Pulmonary artery endothelial cell (primary cell): ENCODE data around the gene PDGFRB. TPM values are rescaled to one million over a fixed set of nuclear protein-coding genes. Genes with fewer than 3 reads are reported as not detected.

Source experiments
- DNase-seq: peaks from one replicate; pipeline ENCODE4 v3.0.0-alpha.2; 2011; ENCODE audit warnings: low read depth, low spot score
- total RNA-seq: library from RNA; depleted of rRNA; stranded (reverse); fragments of >200 nt; gene quantifications from 2 replicates; pipeline ENCODE4 v1.2.3, GENCODE V29; 2014

The PDGFRB gene
- total RNA-seq, 1 donor from 2014 or later, result 0.07 TPM

DNA sequence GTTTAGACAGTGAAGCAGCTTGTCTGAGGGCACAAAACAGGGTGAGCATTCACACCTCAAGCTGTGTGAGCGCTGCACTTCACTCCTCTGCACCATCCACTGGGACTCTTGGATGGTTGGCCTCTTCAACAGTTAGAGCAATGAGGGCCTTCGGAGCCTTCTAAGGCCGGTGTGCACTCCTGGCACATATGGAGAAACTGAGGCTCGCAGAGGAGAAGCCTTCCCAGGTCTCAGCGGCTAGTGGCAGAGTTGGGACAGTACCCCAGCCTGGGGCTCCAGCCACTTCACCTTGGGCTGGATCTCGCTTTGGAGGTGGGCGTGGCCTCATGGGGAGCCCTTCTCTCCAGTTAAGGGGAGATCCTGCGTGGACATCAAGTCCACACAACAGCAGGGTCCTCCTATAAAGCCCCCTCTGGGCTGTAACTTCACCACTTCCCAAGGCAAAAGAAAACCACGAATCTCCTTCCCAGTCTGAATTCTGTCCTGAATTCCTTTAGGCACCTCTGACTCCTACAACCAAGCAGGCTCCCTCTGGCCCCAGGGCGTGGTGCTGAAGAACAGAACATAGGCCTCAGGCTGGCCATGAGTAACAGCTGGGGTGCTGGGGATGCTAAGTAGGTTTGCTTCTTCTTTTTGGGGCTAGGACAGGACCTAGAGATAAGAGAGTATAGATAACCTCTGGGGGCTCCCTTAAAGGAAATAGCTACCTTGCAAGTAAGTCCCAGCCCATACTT is 38.8 kb downstream of the PDGFRB start:
- DNase-seq, result no peak

GRCh38 chr5:150114773-150115408 is 40.8 kb downstream of the PDGFRB start:
- DNase-seq, result no peak

DNA sequence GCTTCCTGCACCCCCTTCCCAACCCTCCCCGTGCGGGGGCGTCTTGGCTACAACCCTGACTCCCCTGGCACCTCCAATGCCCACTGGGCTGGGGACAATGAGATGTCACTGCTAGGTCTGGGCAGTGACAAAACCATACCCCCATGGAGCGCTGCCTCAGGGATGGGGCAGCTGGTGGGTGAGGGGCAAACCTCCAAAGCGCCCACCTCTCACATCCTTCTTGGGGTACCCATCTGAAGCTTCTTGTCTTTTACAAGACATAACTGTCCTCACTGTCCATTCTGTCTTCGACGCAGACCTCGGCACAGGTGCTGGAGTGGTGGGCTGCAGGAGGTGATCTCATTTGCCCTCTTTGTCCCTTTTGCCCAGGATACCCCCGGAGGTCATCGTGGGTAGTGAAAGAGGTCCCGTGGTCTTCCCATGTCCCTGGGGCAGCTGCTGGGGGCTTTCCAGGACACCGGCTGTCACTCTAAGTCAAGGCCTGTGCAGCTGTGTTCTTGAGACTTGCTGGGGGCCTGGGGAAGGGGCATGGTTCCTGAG is 41.5 kb downstream of the PDGFRB start:
- no peak for DNase-seq

- no peak for DNase-seq
Observed at GRCh38 chr5:150113047-150113744, 42.4 kb downstream of the PDGFRB start.

DNA sequence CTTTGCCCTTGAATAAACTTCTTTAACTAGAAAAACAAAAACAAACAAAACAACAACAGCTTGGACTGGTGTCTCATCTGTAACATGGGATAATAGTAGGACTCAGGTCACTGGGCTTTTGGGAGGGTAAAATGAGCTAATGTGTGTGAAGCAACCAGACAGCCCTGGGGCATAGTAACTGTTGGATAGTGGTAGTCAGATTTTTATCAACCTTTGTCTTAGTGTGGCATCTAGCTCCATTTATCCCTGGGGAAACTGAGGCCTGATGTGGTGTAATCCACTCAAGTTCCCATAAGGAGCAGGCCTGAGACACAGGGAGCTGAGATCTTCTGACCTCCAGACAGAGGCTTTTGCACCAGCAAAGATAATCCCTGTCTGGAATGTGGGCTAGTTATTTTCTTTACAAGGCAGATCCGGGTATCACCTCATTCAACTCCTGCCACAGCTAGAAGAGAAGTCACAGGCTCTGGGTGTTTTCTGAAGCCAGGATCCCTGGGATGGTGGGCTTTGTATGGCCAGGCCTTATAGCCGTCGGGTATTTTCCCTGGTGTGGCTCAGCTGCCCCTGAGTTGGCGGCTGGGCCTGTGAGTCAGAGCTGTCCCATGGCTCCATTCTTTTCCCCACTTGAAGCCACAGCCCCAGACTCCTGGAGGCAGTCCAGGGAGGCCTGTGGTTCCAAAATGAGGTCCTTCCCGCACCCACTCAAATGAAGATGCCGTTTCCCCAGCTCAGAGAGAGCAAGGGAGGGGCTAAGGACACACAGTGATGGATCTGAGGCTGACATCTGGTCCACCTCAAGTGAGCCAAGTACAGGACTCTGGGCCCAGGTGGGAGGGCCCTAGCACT is 43.2 kb downstream of the PDGFRB start:
- DNase-seq, result no peak

- DNase-seq, result no peak
Observed at GRCh38 chr5:150111122-150111521, 44.5 kb downstream of the PDGFRB start.

DNA sequence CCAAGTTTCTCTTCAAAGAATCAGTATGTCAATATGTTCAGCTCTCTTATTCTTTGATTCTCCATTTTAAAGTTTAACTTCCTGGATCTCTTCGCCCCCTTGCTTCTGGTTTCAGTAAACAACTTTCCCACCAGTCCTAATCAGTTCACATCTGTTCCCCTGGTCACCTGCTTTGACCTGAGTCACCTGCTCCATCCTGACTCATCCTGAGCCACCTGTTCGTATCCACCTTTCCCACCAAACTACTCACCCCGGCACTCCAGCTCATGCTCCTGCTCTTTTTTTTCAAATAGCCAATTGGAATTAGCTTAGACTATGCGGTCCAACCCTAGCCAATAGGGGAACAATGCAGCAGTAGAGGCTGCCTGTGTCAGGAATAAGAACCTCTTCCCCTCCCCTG is 45.7 kb downstream of the PDGFRB start:
- no peak for DNase-seq

DNA sequence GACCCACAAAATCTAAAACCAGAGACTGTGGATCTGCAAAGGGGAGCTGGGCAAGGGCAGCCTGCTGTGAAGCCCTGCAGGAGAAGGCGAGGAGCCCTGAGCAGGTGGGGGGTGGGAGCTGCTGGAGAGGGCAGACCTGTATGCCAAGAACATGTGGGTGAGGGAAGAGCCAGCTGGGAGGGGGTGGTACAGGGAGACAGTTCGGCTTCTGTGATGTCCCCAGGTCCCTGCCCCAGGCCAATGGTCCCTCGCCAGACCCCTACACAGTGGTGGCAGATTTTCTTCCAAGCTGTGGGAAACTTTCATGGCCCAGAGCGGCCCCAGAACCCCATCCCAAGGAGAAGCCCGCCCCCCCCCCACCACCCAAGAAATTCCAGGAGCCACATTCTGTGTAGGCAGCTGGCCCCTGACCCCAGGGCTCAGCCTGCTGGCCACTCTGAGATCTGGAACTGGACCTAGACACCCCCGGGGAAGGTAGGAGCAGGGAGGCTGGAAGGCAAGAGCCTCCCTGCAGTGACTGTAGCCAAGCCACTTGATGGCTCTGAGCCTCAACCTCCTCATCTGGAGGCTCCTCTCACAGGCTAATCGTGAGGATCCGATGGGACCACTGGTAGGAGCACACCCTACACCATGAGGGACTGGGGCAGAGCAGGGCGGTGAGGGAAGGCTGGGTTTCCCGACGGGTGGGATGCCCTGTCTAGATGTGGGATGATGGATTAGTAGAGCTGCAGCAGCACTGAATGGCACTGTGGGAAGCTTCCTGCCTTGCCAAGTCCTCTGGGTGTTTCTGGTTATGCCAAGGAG is 46.7 kb downstream of the PDGFRB start:
- no peak for DNase-seq

DNA sequence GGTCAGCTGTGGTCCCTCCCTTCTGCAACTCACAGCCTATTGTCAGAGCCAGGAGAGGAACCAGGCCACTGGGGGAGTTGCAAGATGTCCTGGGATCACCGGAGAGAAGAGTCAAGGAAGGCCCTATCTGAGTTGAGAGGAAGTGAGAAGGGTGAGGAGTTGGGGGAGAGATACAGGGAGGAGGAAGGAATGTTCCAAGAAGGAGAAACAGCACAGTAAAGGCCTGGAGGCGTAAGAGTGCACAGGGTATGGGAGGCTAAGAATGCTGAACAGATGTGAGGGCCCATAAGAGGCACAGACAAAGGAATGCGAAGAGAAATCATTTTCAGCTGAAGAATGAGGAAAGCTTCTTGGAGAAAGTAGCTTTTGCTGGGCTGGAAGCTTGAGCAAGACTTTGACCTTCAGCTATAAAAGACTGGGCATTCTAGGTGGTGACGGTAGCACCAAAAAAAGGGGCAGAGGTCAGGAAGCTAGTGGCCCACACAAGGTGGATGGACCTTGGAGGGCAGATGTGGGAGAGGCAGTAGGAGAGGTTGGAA is 47.7 kb downstream of the PDGFRB start:
- no peak for DNase-seq

- no peak for DNase-seq
Observed at GRCh38 chr5:150106674-150107426, 48.8 kb downstream of the PDGFRB start.

GRCh38 chr5:150105928-150106615 is 49.6 kb downstream of the PDGFRB start:
- no peak for DNase-seq

DNA sequence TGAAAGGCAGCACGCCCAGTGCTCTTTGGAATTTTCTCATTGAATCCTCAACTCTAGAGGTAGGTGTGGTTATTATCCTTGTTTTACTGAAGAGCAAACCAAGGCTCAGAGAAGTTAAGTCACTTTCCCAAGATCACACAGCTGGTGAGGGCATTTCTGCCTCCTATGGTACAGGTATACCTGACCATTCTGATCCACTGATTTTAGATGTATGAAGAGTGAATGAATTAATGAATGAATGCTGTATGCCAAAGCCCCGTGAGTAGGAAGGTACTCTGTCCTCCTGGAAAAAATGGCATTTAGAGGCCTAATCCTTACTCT is 51.1 kb downstream of the PDGFRB start:
- DNase-seq, result no peak

DNA sequence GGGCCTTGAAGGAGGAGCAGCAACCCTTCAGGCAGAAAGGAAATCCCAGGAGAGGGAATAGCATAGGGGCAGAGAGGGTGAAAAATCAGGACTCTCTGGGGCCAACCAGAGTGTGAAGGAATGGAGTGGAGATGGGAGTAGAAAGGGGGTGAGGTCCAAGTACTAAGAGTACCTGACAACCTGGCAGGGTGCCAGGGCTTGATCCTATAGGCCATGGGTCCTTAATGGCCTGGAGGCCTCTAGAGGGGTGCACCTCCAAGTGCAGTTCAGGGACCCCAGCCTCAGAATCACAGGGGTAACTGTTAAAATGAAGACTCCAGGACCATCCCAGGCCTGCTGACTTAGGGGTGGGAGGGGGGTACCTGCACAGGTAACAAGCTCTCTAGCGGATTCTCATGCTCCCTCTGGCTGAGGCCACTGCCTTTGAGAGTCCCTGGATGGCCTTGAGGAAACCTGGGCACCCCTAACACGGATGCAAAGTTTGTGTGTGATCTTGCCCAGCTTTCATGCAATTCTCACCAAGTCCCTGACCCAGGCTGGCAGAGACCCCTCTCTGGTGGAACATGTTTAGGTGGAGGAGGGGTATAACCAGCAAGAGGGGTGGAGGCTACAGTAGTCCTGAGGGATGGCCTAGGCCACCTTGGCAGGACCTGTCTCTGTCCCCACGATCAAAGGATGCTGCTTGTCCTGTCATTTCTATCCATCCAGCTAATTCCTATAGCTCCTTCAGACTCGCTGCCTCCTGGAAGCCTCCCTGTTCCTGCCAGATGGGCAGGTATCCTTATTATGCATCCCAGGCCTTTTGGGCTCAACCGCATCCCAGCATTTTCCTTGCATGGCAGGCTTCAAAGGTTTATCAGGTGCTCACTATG is 51.7 kb downstream of the PDGFRB start:
- DNase-seq, result no peak

GRCh38 chr5:150101023-150101422 is 54.6 kb downstream of the PDGFRB start:
- DNase-seq, result no peak

DNA sequence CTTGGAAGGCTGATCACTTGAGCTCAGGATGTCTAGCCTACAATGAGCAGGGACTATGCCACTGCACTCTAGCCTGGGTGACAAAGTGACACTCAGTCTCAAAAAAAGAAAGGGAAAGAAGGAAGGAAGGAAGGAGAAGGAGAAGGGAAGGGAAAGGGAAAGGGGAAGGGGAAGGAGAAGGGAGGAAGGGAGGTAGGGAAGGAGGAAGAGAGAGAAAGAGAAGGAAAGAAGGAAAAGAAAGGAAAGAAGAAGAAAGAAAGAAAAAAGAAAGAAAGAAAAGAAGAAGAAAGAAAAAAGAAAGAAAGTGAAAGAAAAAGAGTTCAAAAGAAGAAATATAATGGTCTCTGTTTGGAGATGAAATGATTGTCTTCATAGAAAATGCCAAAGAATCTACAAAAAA is 58.5 kb downstream of the PDGFRB start:
- no peak for DNase-seq

GRCh38 chr5:150092159-150092787 is 63.4 kb downstream of the PDGFRB start:
- DNase-seq, result no peak

DNA sequence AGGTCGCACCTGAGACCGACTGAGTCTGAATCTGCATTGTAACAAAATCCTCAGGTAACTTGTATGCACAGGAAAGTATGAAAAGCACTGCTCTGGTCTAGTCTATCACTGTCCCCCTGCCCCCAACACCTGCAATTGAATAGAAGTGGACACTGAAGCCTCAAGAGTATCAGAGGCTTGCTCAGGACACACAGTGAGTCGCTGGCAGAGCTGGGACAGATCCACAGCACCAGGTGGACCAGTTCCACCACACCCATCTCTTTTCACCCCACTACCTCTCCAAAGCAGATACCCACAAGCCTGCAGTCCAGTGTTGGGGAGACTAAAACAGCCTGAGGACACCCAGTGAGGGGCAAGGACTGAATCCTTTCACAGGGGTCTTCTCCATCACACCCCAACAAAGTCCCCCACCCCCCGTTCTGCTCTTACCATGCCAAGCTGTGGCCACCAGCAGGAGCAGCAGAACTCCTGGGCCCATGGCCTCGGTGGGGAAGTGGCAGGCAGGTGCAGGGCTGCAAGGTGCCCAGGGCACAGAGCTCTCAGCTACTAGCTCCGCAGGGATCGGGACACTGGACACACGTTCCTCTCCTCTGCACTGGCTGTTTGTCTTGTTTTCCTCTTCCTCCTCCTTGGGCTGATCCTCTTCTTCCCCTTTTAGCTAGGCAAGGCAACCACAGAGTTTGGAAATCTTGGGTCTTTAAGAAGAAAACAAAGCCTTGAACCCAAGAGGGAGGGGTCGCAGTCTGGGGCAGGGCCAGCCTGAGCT is 69.5 kb downstream of the PDGFRB start, which contains the start of gene CSF1R:
Gene CSF1R (minus strand): TSS at position 605 of the 766 bp plus-strand sequence. CDS start 127 bp downstream, at position 478.
- no peak for DNase-seq
